ENCODE data around the gene CSTPP1.

Gene CSTPP1

DNA sequence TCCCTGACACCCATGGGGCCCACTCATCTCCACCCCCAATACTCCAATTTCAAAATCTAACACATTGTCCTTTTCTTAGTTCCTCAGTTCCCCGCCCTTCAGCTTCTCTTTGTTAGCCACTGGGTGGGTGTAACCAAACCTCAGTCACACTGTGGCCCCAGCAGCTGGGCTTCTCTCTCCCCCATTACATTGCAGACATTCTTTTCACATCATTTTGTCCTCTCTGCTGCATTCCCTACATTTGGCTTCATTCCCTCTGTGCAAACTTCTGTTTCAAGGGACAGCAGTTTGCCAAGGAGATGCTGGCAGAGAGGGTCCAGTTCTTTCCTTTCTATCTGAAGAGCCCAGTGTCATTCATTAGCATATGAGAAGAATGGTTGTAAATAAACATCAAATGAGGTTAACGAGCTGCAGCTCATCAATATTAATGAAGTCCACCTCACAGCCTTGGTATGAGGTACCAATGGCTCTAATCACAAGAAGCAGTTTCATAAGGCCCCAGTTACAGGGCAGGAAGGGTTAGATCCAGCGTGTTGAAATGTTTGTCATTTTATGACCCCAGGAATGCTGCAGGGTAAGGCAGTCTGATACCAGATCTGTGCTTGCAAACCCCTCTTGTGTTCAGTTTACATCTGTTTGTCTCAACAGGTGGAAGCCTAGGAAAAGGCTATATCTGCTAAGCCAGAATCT, 167.8 kb downstream of the CSTPP1 start:
- Histone ChIP-seq H4K20me1 (ENCODE audit: insufficient read depth, low read length) (no peaks in the 10 kb centered on the region), H3K27me3 (ENCODE audit: insufficient read depth, low read length) (no peaks in the 10 kb centered on the region), H2AFZ (ENCODE audit: low read length) (no peak overlapping the region), H3K4me2 (ENCODE audit: low read length) (no peak overlapping the region; the same call in 1 of the 2 replicates), H3F3A (ENCODE audit: insufficient read depth, low read length) (no peaks in the 10 kb centered on the region), H3K4me1 (ENCODE audit: insufficient read depth, low read length, severe bottlenecking) (peaks cover 63% of the 10 kb centered on the region), H3K9ac (ENCODE audit: low read length) (no peak overlapping the region; the same call in 1 of the 2 replicates), H3K4me3 (ENCODE audit: low read depth, low read length, poor library complexity, severe bottlenecking) (no peak overlapping the region), H3K9me2 (ENCODE audit: low read depth, low read length) (no peaks in the 10 kb centered on the region), H3K79me2 (ENCODE audit: insufficient read depth, low read length) (no peaks in the 10 kb centered on the region), H3K27ac (ENCODE audit: low read depth, low read length, poor library complexity, severe bottlenecking) (peak overlapping the region; percentile 99), H3K36me3 (ENCODE audit: insufficient read depth, low read length) (no peaks in the 10 kb centered on the region), H3K9me3 (ENCODE audit: low read length) (no peaks in the 10 kb centered on the region)
- no peak for TF ChIP-seq EZH2 (IDR thresholded peaks at IDR 0.05; ENCODE audit: borderline replicate concordance, low read length)
- TF ChIP-seq CTCF (IDR thresholded peaks at IDR 0.05; ENCODE audit: low read length), result no peak

DNA sequence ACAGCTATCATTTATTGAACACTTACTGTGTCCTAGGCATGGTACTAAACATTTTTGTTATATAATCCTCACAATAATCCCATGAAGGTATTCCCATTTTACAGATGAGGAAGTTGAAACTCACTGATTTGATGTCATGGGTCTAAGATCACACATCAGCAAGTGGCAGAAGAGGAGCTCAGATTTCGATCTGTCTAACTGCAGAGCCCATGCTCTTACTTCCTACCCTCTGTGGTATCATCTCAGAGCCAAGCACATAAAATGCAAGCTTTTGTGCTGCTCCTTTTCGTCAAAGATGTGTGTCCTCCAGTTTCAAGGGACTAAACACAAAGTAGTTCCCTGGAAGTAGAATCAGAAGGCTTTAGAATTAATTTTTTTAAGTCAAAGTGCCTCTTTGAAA, 169.0 kb downstream of the CSTPP1 start:
- H2AFZ ChIP-seq (ENCODE audit: low read length), result no peak overlapping the region
- H4K20me1 ChIP-seq (ENCODE audit: insufficient read depth, low read length), result no peaks in the 10 kb centered on the region
- H3F3A ChIP-seq (ENCODE audit: insufficient read depth, low read length), result no peaks in the 10 kb centered on the region
- H3K27ac ChIP-seq (ENCODE audit: low read depth, low read length, poor library complexity, severe bottlenecking), result peak overlapping the region; percentile 99
- no peaks in the 10 kb centered on the region for H3K9me3 ChIP-seq (ENCODE audit: low read length)
- TF ChIP-seq EZH2 (IDR thresholded peaks at IDR 0.05; ENCODE audit: borderline replicate concordance, low read length) (no peak), CTCF (IDR thresholded peaks at IDR 0.05; ENCODE audit: low read length) (no peak)
- H3K9me2 ChIP-seq (ENCODE audit: low read depth, low read length), result no peaks in the 10 kb centered on the region
- H3K9ac ChIP-seq (ENCODE audit: low read length), result no peak overlapping the region; the same call in 1 of the 2 replicates
- H3K79me2 ChIP-seq (ENCODE audit: insufficient read depth, low read length), result no peaks in the 10 kb centered on the region
- peaks cover 74% of the 10 kb centered on the region for H3K4me1 ChIP-seq (ENCODE audit: insufficient read depth, low read length, severe bottlenecking)
- no peak overlapping the region for H3K4me3 ChIP-seq (ENCODE audit: low read depth, low read length, poor library complexity, severe bottlenecking)
- peak overlapping the region; percentile 76; the same call in 1 of the 2 replicates for H3K4me2 ChIP-seq (ENCODE audit: low read length)
- no peaks in the 10 kb centered on the region for H3K27me3 ChIP-seq (ENCODE audit: insufficient read depth, low read length)
- no peaks in the 10 kb centered on the region for H3K36me3 ChIP-seq (ENCODE audit: insufficient read depth, low read length)

GRCh38 chr11:47105974-47106373, 169.4 kb downstream of the CSTPP1 start:
- no peaks in the 10 kb centered on the region for H3K9me3 ChIP-seq (ENCODE audit: low read length)
- no peaks in the 10 kb centered on the region for H3F3A ChIP-seq (ENCODE audit: insufficient read depth, low read length)
- peak overlapping the region; percentile 76; the same call in 1 of the 2 replicates for H3K4me2 ChIP-seq (ENCODE audit: low read length)
- no peaks in the 10 kb centered on the region for H3K9me2 ChIP-seq (ENCODE audit: low read depth, low read length)
- no peak for TF ChIP-seq CTCF (IDR thresholded peaks at IDR 0.05; ENCODE audit: low read length)
- no peak overlapping the region for H2AFZ ChIP-seq (ENCODE audit: low read length)
- H3K36me3 ChIP-seq (ENCODE audit: insufficient read depth, low read length), result no peaks in the 10 kb centered on the region
- H3K4me1 ChIP-seq (ENCODE audit: insufficient read depth, low read length, severe bottlenecking), result peaks cover 78% of the 10 kb centered on the region
- no peak overlapping the region; the same call in 1 of the 2 replicates for H3K9ac ChIP-seq (ENCODE audit: low read length)
- H3K79me2 ChIP-seq (ENCODE audit: insufficient read depth, low read length), result no peaks in the 10 kb centered on the region
- H3K4me3 ChIP-seq (ENCODE audit: low read depth, low read length, poor library complexity, severe bottlenecking), result no peak overlapping the region
- no peaks in the 10 kb centered on the region for H3K27me3 ChIP-seq (ENCODE audit: insufficient read depth, low read length)
- no peaks in the 10 kb centered on the region for H4K20me1 ChIP-seq (ENCODE audit: insufficient read depth, low read length)
- peak overlapping the region; percentile 99 for H3K27ac ChIP-seq (ENCODE audit: low read depth, low read length, poor library complexity, severe bottlenecking)

All from OCI-LY1 (cell line).